ENCODE data around the gene SDSL.

Gene SDSL

DNA sequence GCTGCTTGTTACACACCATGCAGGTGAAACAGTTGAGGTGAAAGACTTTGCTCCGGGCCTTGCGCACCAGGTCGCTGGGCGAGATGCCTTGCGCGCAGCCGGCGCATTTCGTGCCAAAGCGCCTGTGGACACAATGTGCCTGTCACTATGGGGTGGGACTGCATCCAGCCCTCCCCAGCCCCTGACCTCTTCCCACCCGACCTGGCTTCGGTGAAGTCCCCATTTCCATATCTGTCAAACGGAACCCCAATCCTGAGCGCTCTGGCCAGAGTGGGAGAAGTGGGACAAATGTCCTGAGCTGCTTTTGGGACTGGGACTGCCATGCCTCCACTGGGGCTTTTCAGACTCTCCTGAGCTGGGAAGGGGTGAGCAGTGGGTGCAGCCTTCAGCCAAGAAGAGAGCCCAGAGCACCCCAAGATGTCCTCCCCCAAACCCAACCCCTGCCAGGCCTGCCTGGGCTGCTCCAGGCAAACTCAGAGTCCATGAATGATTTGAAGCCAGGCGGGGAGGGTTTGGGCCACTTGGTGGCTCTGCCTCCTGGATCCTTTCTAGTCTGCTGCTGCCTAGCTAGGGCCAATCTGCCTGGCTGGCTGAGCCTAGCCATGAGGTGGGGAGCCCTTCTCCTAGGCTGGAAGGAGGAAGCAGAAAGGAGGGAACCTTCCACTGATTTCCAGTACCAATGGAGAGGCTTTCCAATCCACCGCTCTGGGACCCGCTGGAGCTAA lies 47.2 kb downstream of the SDSL start:
- no peak for DNase-seq (ENCODE audit: low read depth)

DNA sequence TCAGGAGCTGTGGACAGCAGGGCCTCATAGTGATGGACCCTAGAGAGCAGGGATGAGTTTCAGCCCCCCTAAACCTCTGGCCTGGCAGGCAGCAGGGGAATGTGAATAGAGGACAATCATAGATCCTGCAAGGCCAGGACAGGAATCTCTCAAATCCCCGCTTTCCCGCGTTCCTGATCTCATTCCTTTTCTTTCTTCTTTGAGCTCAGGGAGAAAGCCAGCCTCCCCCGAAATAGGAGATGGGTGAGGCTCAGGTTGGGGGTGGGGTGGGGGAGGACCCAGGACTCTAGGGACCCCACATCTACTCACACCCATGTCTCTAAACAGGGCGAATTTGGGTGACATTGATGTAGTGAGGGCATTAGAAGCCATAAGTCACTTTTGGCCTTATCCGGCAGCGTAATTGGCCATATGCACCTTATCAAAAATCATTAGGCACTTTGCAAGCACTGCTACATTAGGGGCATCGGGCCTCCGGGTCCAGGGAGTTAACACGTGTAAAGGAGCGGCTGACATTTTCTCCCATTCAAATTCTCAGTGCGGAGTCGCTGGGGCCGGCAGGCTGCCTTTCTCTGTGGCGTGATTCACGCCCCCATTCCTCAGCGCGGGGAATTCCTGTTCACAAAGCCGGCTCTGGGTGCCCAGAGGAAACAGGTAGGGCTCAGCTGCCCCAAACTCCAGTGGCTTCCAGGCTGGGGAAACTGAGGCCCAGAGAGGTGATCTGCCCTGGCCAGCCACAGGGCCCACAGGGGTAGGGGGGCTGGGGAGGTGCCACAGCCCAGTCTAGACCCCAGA lies 48.0 kb downstream of the SDSL start:
- DNase-seq (ENCODE audit: low read depth) = no peak

DNA sequence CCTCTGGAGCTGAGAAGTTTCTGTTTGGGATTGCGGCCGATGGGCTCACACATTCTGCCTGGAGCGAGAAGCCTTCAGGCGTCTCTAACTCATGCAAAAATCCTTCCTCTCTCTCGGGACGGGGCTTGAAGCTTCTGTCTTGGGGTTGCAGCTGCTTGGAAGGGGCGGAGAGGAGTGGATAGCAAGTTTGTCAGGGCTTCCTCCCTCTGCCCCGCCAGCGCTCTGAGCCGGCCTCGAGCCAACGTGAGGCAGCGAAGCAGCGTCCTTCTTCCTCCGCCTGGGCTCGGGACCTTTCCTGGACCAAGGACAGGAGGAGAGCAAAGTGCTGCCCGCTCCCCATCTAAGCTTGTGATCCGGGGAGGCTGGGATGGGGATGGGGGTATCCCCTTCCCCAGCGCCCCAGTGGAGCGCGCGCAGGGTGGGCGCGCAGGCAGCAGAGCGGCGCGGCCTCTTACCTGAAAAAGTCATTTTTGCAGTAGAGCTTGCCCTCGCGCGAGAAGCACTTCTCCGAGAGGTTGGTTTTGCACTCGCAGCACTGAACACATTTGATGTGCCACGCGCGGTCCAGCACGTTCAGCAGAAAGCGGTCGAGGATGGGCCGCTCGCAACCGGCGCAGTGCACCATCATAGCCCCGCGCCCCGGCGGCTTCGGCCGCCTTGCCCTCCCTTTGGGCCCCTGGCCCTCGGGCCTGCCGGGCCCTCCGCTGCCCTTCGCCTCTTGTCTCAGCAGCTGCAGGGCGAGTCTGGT lies 48.9 kb downstream of the SDSL start:
- no peak for DNase-seq (ENCODE audit: low read depth)

DNA sequence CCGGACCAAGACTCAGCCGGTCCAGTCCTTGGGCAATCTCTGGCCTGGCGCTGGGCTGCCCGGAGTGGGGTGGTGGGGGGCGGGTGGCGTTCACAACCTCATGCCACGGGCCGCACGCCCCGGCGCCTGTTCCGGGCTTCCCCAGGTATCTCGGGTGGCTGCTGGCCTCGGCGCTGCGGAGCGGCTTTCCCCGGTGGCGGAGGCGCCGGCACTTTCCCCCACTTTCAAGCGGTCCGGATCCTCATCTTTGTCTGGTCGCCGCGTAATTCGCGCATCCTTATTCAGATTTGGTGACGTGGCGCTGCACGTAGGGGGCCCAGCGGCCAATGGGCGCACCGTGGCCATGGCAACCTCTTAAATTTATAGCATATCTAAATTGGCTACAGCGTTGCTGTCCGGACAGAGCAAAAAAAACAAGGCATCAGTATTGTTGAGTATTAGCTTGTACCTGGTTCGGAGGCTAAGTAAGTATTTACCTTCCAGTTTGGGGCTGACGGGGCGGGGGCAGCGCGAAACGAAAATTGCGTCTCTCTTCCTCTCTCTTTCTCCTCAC lies 49.5 kb downstream of the SDSL start, which contains the start of gene LHX5:
Gene LHX5 (minus strand): TSS at position 253 of the 553 bp plus-strand sequence. CDS start 373 bp downstream, outside the sequence.
- DNase-seq (ENCODE audit: low read depth) = no peak

DNA sequence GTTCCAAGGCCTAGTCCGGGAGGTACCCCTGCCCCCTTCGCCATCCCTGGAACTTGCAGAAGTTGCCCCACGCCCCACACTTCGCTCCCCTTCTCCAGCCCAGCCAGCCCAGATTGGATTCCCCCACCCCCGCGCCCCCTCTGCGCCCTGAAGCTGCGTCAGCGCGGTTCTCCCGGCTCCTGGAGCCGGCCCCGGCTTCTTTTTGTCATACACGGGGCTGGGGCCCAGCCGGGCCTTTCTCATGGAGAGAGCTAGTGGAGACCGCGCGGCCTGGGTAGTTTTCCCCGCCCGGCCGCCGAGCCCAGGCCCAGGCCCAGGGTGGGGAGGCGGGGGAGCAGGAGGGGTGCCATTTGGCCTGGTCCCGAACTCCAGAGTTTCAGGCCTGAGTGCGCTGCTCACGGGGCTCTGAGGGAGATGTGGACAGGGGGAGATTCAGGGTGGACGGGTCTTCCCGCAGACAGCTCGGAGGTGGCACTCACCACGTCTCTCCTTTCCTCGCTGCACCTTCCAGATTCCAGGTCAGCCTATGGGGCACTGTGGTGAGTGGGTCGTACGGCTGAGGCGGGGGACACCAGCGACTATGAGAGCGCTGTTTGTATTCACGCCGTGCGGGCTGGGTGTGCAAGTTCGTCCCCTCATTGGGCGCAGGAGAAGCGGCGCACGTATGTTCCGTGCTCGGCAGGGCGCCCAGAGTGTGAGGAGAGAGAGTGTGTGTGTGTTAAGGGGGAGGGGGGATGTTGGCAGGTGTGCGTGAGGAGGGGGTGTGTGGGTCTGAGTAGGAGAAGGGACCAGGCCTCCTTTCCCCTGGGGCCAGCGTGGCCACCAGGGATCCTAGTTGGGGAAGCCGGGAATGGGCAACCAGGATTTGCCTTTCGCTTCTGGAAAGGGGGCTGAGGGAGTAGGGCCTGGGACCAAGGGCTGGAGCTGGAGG lies 50.3 kb downstream of the SDSL start:
- DNase-seq (ENCODE audit: low read depth) = no peak

DNA sequence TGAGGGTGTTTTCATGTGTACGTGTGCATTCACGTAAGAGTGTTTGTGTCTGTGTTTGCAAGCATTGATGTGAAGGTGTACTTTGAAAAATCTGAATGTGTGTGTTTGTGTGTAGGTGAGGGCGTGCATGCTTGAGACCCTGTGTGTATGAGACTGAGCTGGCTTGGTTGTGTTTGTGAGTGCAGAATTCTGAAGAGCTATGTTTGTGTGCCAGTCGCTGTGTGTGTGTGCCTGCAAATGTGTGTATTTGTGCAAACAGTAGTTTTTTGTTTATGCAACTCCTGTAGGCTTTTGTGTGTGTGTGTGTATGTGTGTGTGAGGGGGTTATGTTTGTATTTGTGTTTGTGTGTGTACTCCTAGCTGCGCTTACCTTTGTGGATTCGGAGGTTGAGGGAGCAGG lies 51.2 kb downstream of the SDSL start:
- no peak for DNase-seq (ENCODE audit: low read depth)

DNA sequence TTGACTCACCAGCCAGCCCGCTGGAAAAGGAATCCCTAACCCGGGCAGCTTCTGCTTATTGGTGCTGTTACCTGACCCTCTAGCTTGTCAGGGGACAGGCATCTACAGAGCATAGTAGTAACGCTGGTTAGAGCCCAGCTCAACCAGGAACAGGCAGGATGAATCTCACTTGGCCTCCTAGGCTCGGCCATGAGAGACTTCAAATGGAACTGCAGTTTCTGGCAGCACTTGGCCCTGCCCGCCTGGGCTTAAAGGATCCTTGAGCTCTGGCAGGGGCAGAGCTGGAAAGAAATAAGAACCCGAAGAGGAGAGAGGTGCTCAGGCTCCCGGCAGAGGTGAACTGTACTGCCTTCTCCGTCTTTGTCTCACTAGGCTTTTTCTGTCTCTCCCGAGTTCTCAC lies 51.8 kb downstream of the SDSL start:
- no peak for DNase-seq (ENCODE audit: low read depth)

DNA sequence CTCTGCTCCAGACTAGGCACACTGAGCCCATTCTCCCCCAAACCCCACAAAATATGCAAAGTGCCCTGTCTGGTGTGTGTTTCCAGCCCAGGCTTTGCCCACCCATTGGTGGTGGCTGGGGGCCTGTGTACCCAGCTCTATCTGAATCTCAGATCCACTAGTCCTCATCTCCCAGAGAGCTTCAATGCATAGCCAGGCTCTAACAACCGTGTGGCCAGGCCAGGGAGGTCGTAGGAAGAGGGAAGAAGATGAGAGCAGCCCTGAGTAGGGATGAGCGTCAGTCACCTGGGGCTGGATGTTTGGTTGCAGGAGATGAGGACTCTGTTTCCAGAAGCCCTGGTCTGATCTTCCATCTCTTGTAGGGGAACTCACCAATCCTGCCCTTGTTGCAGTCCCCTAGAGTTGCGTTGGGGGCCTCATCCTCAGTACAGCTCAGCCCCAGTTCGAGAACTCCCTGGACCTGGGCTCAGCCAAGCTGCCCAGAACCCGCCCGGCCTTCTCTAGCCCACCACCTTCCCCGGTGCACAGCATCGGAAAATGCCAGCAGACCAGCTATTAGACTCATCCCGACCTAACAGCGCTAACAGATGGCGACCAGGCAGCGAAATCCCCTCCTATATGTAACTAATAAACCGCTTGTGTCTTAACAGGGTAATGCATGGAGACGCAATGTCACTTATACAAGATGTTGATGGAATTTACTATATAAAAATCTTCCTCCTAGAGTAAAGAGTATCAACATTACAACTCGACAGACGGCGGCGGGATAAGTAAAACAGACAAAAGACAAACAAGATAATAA lies 52.7 kb downstream of the SDSL start:
- no peak for DNase-seq (ENCODE audit: low read depth)

DNA sequence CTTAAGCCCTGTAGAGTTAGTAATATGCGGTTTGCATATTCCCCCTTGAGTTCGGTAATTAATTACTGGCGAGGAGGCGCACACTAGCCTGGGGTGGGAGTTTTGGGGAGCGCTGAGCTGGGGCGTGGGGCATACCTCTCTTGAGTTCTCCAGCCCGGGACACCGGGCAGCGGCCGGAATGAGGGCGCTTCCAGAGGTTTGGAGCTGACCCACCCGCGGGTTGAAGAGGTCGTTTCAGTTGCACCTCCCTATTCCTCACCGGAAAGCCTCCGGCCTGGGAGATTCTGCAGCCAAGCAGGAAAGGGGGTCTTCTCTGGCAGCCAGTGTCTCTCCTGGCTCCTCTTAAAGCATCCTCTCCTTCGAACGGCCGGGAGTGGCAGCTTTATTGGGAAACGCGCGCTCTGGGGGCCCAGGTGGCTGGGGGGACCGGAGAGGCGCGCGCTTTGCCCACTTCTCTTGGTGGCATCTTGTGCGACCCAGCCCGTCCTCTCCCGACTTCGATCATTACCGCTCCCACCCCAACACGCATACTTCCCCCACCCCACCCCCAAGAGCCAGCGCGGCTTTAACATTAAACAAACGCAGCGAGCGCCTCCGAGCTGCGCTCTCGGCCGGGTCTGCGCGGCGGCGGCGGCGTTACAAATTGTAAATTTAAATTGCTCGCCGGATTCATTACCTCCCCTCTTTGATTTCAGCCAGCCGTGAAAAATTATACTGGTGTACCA lies 53.4 kb downstream of the SDSL start:
- DNase-seq (ENCODE audit: low read depth) = no peak

DNA sequence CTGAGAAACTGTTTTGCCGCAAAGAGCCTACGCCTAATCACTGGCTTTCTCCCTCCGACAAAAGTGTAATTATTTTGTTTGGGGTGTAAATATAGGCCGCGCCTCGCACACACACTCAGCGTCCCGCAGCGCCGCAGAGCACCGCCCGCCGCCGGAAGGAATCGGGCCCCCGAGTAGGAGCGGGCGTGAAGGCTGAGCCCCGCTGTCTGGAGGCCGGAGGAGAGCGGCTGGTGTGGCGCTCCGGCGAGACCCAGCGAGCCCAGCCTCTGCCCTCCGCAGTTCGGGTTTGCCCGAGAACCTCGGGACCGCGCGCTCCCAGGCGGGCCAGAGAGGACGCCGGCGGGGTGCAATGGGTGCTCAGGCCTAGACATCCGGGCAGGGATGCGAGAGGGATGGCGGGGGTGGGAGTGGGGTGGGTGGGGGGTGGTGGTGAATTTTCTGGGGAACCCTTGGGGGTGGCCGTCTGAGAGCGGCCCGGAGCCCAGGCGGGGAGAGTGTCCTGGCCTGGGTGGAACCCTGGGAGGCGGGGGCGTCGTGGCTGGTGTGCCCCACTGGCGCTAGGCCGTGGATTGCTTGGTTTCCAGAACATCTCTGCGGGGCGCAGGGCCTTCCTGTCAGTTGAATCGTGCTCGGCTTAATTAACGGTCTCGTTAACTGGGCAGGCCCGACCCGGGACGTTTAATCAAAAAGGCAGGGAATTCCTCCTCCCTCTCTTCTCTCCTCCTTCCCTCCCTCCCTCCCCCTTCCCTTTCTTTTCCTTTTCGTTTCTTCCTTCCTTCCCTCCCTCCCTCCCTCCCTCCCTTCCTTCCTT lies 54.2 kb downstream of the SDSL start:
- DNase-seq (ENCODE audit: low read depth) = no peak

DNA sequence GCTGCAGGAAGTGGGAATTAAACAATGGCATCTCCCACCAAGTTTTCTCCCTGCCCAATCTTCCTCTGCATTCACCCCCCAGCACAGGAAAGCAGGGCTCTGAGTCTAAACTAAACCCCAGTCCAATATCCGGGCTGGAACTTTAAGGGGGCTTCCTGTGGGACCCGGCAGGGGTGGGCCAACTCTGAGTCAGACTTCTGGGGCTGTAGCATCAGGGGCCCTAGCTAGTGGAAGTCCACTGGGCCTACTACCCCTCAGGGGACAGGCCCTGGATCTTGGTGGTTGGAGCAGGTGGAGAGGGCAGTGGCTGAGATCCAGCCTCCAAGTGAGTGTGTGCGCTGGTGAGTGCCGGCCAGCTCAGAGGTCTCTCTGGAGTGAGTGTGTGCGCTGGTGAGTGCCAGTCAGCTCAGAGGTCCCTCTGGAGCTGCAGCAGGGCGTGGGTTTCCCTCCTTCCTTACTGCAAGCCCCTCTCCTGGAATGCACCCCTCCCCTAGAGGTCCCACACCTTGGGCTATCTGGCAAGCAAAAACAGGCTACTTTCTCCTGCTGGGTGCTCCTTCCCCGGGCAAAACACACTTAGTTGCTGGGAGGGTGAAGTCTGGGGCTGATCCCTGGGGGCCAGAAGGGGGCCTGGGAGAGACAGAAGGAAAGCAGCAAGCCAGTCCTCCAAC lies 55.1 kb downstream of the SDSL start:
- no peak for DNase-seq (ENCODE audit: low read depth)

DNA sequence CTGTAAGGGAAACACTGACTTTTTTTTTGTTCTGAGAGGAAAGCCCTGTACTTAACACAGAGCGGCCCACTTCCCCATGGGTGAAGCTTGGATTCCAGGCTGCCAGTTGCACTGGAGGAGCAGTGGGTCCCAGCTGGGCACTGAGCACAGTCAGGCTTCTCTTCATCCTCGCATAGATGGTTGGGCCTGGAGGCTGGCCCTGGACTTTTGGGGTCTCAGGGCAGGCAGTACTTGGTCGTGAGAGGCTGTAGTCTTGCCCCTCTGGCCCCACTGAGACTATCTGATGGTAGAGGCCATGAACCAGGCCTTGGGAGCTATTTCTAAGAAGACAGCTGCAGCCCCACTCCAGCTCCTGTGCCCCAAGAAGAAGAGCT lies 55.6 kb downstream of the SDSL start:
- DNase-seq (ENCODE audit: low read depth) = no peak

DNA sequence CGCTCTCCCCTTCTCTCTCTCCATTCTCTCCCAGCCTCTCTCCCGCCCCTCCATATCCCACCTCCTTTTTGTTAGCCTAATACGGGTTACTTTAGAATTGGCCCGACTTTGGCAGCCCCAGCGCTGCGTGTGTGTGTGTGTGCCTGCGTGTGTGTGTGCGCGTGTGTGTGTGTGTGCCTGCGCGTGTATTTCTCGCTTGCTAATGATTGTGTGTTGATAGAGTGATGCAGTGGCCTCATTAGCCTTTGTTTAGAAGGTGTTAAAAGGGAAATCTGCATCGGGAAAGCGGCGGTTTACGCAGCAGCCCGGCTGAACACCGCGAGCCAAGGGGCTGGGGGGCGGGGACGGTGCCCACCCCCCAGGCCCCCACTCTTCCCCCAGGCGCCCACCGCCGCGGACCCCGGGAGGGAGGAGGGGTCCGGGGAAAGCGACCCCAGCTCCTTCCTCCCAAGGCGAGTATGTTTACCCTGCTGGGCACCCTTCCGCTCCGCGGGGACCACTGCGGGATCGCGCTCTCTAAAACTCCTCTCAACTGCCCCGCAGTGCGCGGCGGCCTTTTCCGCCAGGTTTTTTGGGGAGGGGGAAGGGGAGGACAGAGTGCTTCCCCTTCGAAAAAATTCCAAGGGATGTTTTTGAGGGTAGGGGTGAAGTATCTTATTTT lies 56.3 kb downstream of the SDSL start:
- no peak for DNase-seq (ENCODE audit: low read depth)

DNA sequence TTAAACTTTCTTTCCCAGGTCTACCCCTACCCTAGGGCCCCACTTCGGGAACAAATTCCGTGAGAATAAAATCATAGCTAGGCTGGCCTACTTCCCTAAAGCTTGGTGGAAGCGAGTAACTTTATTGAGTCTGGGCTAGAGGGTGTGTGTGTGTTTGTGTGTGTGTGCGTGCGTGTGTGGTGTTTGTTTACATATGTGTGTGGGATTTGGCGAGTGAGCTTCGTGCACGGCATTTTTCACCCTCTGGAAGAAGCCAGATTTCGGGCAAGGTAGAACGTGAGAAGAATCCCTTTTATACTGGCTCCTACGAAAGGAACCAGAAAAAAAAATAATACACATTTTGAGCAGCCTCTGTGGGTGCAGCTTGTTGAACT lies 57.0 kb downstream of the SDSL start:
- DNase-seq (ENCODE audit: low read depth) = no peak

DNA sequence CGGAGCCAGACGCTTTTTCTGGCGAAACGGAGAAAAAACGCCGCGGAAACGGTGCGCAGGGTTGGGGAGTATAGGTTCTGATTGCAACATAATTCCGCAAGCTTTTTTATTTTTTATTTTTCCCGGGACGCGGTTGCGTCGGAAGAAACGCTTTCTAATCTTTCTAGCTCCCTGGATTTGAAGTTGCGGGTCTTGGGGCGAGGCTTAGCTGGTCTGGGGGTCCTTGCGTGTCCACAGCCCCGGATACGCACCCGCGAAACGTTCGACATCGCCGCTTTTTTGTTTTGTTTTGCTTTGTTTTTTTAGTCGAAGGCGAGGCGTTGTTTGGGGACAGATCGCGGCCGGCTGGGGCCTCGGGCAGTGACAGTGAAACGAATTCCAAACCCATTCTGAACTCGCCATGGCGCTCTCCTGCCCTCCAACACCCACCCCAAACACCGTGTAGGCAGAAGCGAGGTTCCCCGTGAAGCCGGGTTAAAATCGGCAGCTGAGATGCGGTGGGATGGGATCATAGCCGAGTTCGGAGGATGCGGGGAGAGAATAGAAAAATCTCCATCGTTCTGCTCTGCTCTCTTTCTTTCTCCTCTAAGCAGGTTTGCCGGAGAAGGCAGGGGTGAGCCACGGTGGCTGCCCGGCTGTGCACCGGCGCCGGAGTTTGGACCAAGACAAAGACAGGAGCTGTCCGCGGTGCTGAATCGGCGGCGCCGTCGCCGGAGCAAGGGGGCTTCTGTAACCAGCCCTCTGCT lies 57.6 kb downstream of the SDSL start:
- no peak for DNase-seq (ENCODE audit: low read depth)

DNA sequence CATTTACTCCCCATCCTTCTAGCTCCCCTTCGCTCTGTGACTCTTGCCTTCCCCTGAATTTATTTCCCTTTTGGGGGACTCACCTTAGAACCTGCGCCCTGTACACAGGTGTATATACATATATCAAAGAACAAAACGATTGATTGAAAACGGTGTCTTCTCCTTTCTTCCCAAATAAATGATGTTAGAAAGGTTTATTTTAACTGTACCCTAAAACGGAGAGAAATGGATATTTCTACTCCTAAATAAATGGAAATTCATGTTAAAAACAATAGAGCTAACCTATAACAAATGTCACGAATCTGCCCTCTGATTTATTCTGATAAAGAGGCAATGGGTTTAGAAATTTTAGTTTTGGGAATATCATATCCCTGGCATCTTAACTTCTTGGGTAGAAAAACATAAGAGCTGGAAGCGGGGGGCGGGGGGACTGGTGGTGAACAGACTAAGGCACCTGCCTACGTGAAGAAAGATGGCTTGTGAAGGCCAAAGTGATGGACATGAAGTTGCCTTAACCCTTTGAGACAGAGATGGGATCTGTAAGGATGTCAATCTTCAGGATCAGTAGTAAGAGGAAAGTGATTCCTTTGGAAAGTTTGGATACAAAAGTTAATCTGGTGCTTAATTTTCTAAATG lies 58.3 kb downstream of the SDSL start:
- no peak for DNase-seq (ENCODE audit: low read depth)

DNA sequence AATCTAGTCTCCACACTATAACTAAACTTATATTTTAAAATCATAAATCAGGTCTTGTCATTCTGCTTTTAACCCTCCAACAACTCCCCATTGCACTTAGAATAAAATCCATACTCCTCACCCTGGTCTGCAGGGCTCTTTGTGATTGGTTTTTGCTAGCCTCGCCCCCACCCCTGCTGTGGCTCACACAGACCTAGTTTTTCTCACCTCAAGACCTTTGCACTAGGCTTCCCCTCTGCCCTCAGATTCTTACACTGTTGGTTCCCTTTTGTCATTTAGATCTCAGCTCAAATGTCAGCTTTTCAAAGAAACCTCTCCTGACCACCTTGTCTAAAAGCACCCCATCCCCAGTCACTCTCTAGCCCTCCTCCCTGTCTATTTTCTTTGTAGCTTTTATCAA lies 60.2 kb downstream of the SDSL start:
- no peak for DNase-seq (ENCODE audit: low read depth)
